ENCODE data around the gene MDM2. TPM values are rescaled to one million over a fixed set of nuclear protein-coding genes. Genes with fewer than 3 reads are reported as not detected.

Gene MDM2
- 177 and 353 TPM in 2 replicates for total RNA-seq

GRCh38 chr12:68807576-68808387 is at the start of gene MDM2:
MDM2 (plus strand) TSS chr12:68808177; CDS start chr12:68808478, 301 bp downstream.

Other genes with a start within 250 kb of the MDM2 start
- gene RAP1B, start 197.3 kb upstream of the MDM2 start, total RNA-seq = 194 and 200 TPM in 2 replicates
- 47.4 and 62.0 TPM in 2 replicates for gene NUP107, start 121.2 kb upstream of the MDM2 start, total RNA-seq
- 3.2 and 4.9 TPM in 2 replicates for gene SLC35E3, start 62.0 kb upstream of the MDM2 start, total RNA-seq
- gene CPM, start 125.0 kb downstream of the MDM2 start, total RNA-seq = 0.45 and 0.47 TPM in 2 replicates